T-cell (primary cell): Measurements from ENCODE around the gene FNDC1. TPM values are rescaled to one million over a fixed set of nuclear protein-coding genes. Genes with fewer than 3 reads are reported as not detected.

Experiments used
- ATAC-seq, 4 experiments: fragments of 200-7000 bp in 3 of 4; fragments of 150-1000 bp in 1 of 4; cut with Tn5 transposase; replicated peaks in 1 of 4; 1 replicate in 3 of 4; 2 replicates in 1 of 4; pipeline ENCODE4 v1.10.0; 2021; ENCODE audit warnings: moderate library complexity in 3 of 4, mild to moderate bottlenecking in 2 of 4, moderate number of reproducible peaks in 1 of 4
- CTCF ChIA-PET, 2 donors: fragments of 300-600 bp; sonication (Branson Sonifier 250); formaldehyde crosslinking; loops; one replicate each; lab custom pipeline; 2022; ENCODE audit warnings: antibody characterized with exemption in 2 of 2; lab: Charles Lee
- POLR2A ChIA-PET, 2 donors: fragments of 300-600 bp; sonication (Branson Sonifier 250); formaldehyde crosslinking; loops; one replicate each; lab custom pipeline; 2022; ENCODE audit warnings: antibody characterized with exemption in 2 of 2; lab: Charles Lee
- DNase-seq, 35 experiments: peaks; one replicate each; pipeline versions ENCODE4 v3.0.0 to v3.0.0-alpha.2; 2013 to 2023
- H3K27ac ChIP-seq: one replicate; pipeline ENCODE4 v1.5.1; 2013; ENCODE audit warnings: low read length
- H3K27me3 ChIP-seq, 2 experiments: replicated peaks in 1 of 2; 1 replicate in 1 of 2; 2 replicates in 1 of 2; pipeline versions ENCODE4 v1.6.1 to v1.7.0; 2013; ENCODE audit warnings: low read length in 1 of 2, mixed read lengths in 1 of 2; ENCODE audit not compliant: control insufficient read depth in 2 of 2, insufficient read depth in 2 of 2; ENCODE audit errors: extremely low read depth in 1 of 2
- H3K36me3 ChIP-seq, 2 donors: 1 replicate in 1 of 2; 2 replicates in 1 of 2; pipeline versions ENCODE4 v1.6.1 to v1.7.0; 2013; ENCODE audit warnings: low read length in 1 of 2; ENCODE audit not compliant: control insufficient read depth in 2 of 2, insufficient read depth in 1 of 2; ENCODE audit errors: extremely low read depth in 1 of 2
- H3K4me1 ChIP-seq, 2 experiments: 1 replicate in 1 of 2; 2 replicates in 1 of 2; pipeline versions ENCODE4 v1.6.1 to v1.7.0; 2013; ENCODE audit warnings: low read length in 2 of 2, mixed read lengths in 1 of 2; ENCODE audit not compliant: insufficient read depth in 2 of 2, control insufficient read depth in 1 of 2; ENCODE audit errors: extremely low read depth in 1 of 2
- H3K4me3 ChIP-seq, 2 donors: 1 replicate in 1 of 2; 2 replicates in 1 of 2; pipeline versions ENCODE4 v1.5.1 to v1.7.0; 2013; ENCODE audit warnings: mild to moderate bottlenecking in 2 of 2, low read length in 1 of 2, moderate library complexity in 1 of 2; ENCODE audit not compliant: control insufficient read depth in 1 of 2; ENCODE audit errors: extremely low read depth in 1 of 2
- H3K9me3 ChIP-seq: 2 replicates; pipeline ENCODE4 v1.7.0; 2013
- H3K27ac Mint-ChIP-seq, 2 donors: one replicate each; pipeline ENCODE4 v1.8.0; 2020 to 2021; ENCODE audit warnings: mild to moderate bottlenecking in 2 of 2, mixed read lengths in 2 of 2
- H3K27me3 Mint-ChIP-seq, 2 donors: one replicate each; pipeline ENCODE4 v1.8.0; 2021 to 2022; ENCODE audit warnings: mixed read lengths in 2 of 2
- H3K36me3 Mint-ChIP-seq: one replicate; pipeline ENCODE4 v1.8.0; 2021; ENCODE audit warnings: mixed read lengths
- H3K4me1 Mint-ChIP-seq, 3 donors: one replicate each; pipeline ENCODE4 v1.8.0; 2020 to 2022; ENCODE audit warnings: mixed read lengths in 3 of 3, mild to moderate bottlenecking in 1 of 3
- H3K4me3 Mint-ChIP-seq, 3 donors: one replicate each; pipeline ENCODE4 v1.8.0; 2020 to 2022; ENCODE audit warnings: mild to moderate bottlenecking in 3 of 3, mixed read lengths in 3 of 3, moderate library complexity in 3 of 3
- H3K9me3 Mint-ChIP-seq, 3 donors: one replicate each; pipeline ENCODE4 v1.8.0; 2020 to 2022; ENCODE audit warnings: mixed read lengths in 3 of 3
- WGBS: methylation state at CpG from one replicate; pipeline ENCODE4 v1.1.5; 2013; ENCODE audit warnings: missing lambda C conversion rate; ENCODE audit not compliant: insufficient coverage; 5-methylcytosine and 5-hydroxymethylcytosine counted together
- total RNA-seq, 35 experiments: library from RNA in 6 of 35; stranded (reverse) in 6 of 35; fragments of 120-200 nt in 1 of 35; gene quantifications; one replicate each; pipeline versions ENCODE4 v1.2.1 to v1.2.4 and lab custom pipeline; 2013 to 2026

The FNDC1 gene
- total RNA-seq, 5 donors from 2014 or later (not counting 1 experiment from before 2014, with no cell fraction given) = 0.03 TPM; not detected in 4

- ATAC-seq = no peak
- no peaks in the 10 kb centered on the region for H3K9me3 ChIP-seq
- H3K27ac ChIP-seq = no peak overlapping the region
- Mint-ChIP-seq H3K36me3 (no peaks in the 10 kb centered on the region), H3K4me3 (no peak overlapping the region), H3K27me3 (peaks cover 0 to 4% of the 10 kb centered on the region in 2 donors), H3K27ac (no peak overlapping the region), H3K9me3 (no peaks in the 10 kb centered on the region), H3K4me1 (no peaks in the 10 kb centered on the region)
- no peak overlapping the region for H3K4me3 ChIP-seq
- POLR2A ChIA-PET = no interaction called here
- H3K36me3 ChIP-seq = no peaks in the 10 kb centered on the region
- no peak for DNase-seq
- WGBS = no CpG with 5 or more reads among the region's 1 CpG
- CTCF ChIA-PET = no interaction called here
- H3K27me3 ChIP-seq = peaks cover 0 to 9% of the 10 kb centered on the region in 2 experiments
- no peaks in the 10 kb centered on the region for H3K4me1 ChIP-seq
These were observed 140.5 kb downstream of the FNDC1 start for GRCh38 chr6:159309723-159310122.

- DNase-seq (no peak), ATAC-seq (no peak)
- Mint-ChIP-seq H3K27ac (no peak overlapping the region), H3K4me1 (no peaks in the 10 kb centered on the region), H3K9me3 (no peaks in the 10 kb centered on the region), H3K27me3 (peaks cover 4 to 5% of the 10 kb centered on the region in 2 donors), H3K36me3 (no peaks in the 10 kb centered on the region), H3K4me3 (no peak overlapping the region)
- Histone ChIP-seq H3K9me3 (no peaks in the 10 kb centered on the region), H3K27me3 (peaks cover 0 to 18% of the 10 kb centered on the region in 2 experiments), H3K4me3 (no peak overlapping the region), H3K36me3 (no peaks in the 10 kb centered on the region), H3K27ac (no peak overlapping the region), H3K4me1 (no peaks in the 10 kb centered on the region)
- 69% methylated on average over 3 of the region's 4 CpGs for WGBS
- POLR2A ChIA-PET = no interaction called here
- CTCF ChIA-PET = no interaction called here
These were observed 142.4 kb downstream of the FNDC1 start for GRCh38 chr6:159311618-159312017.

- WGBS = no CpG with 5 or more reads among the region's 1 CpG
- CTCF ChIA-PET = no interaction called here
- H3K27ac ChIP-seq = no peak overlapping the region
These were observed 143.0 kb downstream of the FNDC1 start for GRCh38 chr6:159312206-159312605.

GRCh38 chr6:159313018-159313417 lies 143.8 kb downstream of the FNDC1 start:
- H3K9me3 ChIP-seq = no peaks in the 10 kb centered on the region
- no peak overlapping the region for H3K4me3 ChIP-seq
- H3K27ac ChIP-seq = no peak overlapping the region
- H3K4me1 Mint-ChIP-seq = no peaks in the 10 kb centered on the region
- H3K9me3 Mint-ChIP-seq = no peaks in the 10 kb centered on the region
- WGBS = 72% methylated on average over 3 of the region's 6 CpGs
- H3K27me3 Mint-ChIP-seq = peaks cover 6 to 8% of the 10 kb centered on the region in 2 donors
- H3K27me3 ChIP-seq = peaks cover 0 to 22% of the 10 kb centered on the region in 2 experiments
- no peaks in the 10 kb centered on the region for H3K4me1 ChIP-seq
- H3K27ac Mint-ChIP-seq = no peak overlapping the region
- no peaks in the 10 kb centered on the region for H3K36me3 Mint-ChIP-seq
- H3K4me3 Mint-ChIP-seq = no peak overlapping the region
- DNase-seq = no peak
- H3K36me3 ChIP-seq = no peaks in the 10 kb centered on the region
- ChIA-PET CTCF (interaction anchor here in 1 of 2 donors (0.7 kb wide), 1 partner anchor 893 kb away, joined by 3 read pairs; no protein-coding TSS in a partner anchor), POLR2A (no interaction called here)
- ATAC-seq = no peak

More at GRCh38 chr6:159312206-159312605, 143.0 kb downstream of the FNDC1 start:
- Histone ChIP-seq H3K36me3 (no peaks in the 10 kb centered on the region), H3K27me3 (peaks cover 0 to 18% of the 10 kb centered on the region in 2 experiments), H3K9me3 (no peaks in the 10 kb centered on the region), H3K4me1 (no peaks in the 10 kb centered on the region), H3K4me3 (no peak overlapping the region)
- no peaks in the 10 kb centered on the region for H3K4me1 Mint-ChIP-seq
- ATAC-seq (no peak), DNase-seq (no peak)
- no peak overlapping the region for H3K27ac Mint-ChIP-seq
- no peak overlapping the region for H3K4me3 Mint-ChIP-seq
- H3K27me3 Mint-ChIP-seq = peaks cover 4 to 5% of the 10 kb centered on the region in 2 donors
- POLR2A ChIA-PET = interaction anchor here in 1 of 2 donors (0.6 kb wide), 1 partner anchor 66 kb away, joined by 3 read pairs; no protein-coding TSS in a partner anchor
- H3K9me3 Mint-ChIP-seq = no peaks in the 10 kb centered on the region
- no peaks in the 10 kb centered on the region for H3K36me3 Mint-ChIP-seq

- no peak overlapping the region for H3K27ac Mint-ChIP-seq
- WGBS = 88% methylated on average over 14 of the region's 26 CpGs
These were observed 146.4 kb downstream of the FNDC1 start for GRCh38 chr6:159315562-159315961.

GRCh38 chr6:159317430-159317829 lies 148.2 kb downstream of the FNDC1 start:
- peaks cover 8 to 24% of the 10 kb centered on the region in 2 donors for H3K27me3 Mint-ChIP-seq
- no peaks in the 10 kb centered on the region for H3K4me1 Mint-ChIP-seq
- Histone ChIP-seq H3K27ac (no peak overlapping the region), H3K4me1 (no peaks in the 10 kb centered on the region), H3K27me3 (peaks cover 0 to 22% of the 10 kb centered on the region in 2 experiments), H3K9me3 (no peaks in the 10 kb centered on the region), H3K36me3 (no peaks in the 10 kb centered on the region), H3K4me3 (no peak overlapping the region)
- POLR2A ChIA-PET = no interaction called here
- H3K36me3 Mint-ChIP-seq = no peaks in the 10 kb centered on the region
- no peak overlapping the region for H3K27ac Mint-ChIP-seq
- no peak for ATAC-seq
- H3K4me3 Mint-ChIP-seq = no peak overlapping the region
- CTCF ChIA-PET = no interaction called here
- no peak for DNase-seq
- WGBS = 68% methylated on average over 5 of the region's 7 CpGs
- H3K9me3 Mint-ChIP-seq = no peaks in the 10 kb centered on the region

More at GRCh38 chr6:159315562-159315961, 146.4 kb downstream of the FNDC1 start:
- ATAC-seq = no peak
- no peaks in the 10 kb centered on the region for H3K4me1 ChIP-seq
- H3K36me3 ChIP-seq = no peaks in the 10 kb centered on the region
- no peaks in the 10 kb centered on the region for H3K4me1 Mint-ChIP-seq
- H3K9me3 Mint-ChIP-seq = no peaks in the 10 kb centered on the region
- no peak overlapping the region for H3K4me3 Mint-ChIP-seq
- no peaks in the 10 kb centered on the region for H3K36me3 Mint-ChIP-seq
- peaks cover 0 to 22% of the 10 kb centered on the region in 2 experiments for H3K27me3 ChIP-seq
- POLR2A ChIA-PET = no interaction called here
- no peak overlapping the region for H3K27ac ChIP-seq
- CTCF ChIA-PET = no interaction called here
- peaks cover 6 to 17% of the 10 kb centered on the region in 2 donors for H3K27me3 Mint-ChIP-seq
- H3K9me3 ChIP-seq = no peaks in the 10 kb centered on the region
- no peak for DNase-seq
- no peak overlapping the region for H3K4me3 ChIP-seq
